PC-3 (cell line): ENCODE data around the gene ATP5IF1. TPM values are rescaled to one million over a fixed set of nuclear protein-coding genes. Genes with fewer than 3 reads are reported as not detected.

Source experiments
- ATAC-seq: fragments of 200-7000 bp; cut with Tn5 transposase; 2 replicates; pipeline ENCODE4 v1.9.1; 2020; ENCODE audit warnings: mild to moderate bottlenecking, moderate library complexity
- BruUV-seq: library from RNA; stranded (reverse); fragments of 400-500 nt; replicated peaks from 2 replicates; lab custom pipeline; 2021; lab: Mats Ljungman, UMichigan
- CTCF ChIA-PET: fragments of 300-600 bp; sonication (Branson Sonifier 250); formaldehyde crosslinking; loops from one replicate; lab custom pipeline; 2022; ENCODE audit warnings: antibody characterized with exemption; lab: Charles Lee
- POLR2A ChIA-PET: fragments of 300-600 bp; sonication (Branson Sonifier 250); formaldehyde crosslinking; loops from one replicate; lab custom pipeline; 2022; ENCODE audit warnings: antibody characterized with exemption; ENCODE audit not compliant: unreplicated experiment; lab: Charles Lee
- DNase-seq: peaks from one replicate; pipeline ENCODE4 v3.0.0-alpha.2; 2015
- H2AFZ ChIP-seq: fragments of 300-600 bp; sonication (generic); 2 replicates; pipeline ENCODE4 v1.6.0; 2016; ENCODE audit warnings: antibody characterized with exemption, low read length
- H3F3A ChIP-seq: fragments of 300-600 bp; sonication (generic); one replicate; pipeline ENCODE4 v1.6.0; 2017; ENCODE audit warnings: antibody characterized with exemption, low read length, control low read depth, mild to moderate bottlenecking; ENCODE audit not compliant: unreplicated experiment
- H3K27ac ChIP-seq: fragments of 300-600 bp; sonication (generic); 2 replicates; pipeline ENCODE4 v1.5.1; 2016; ENCODE audit warnings: mild to moderate bottlenecking, low read length
- H3K27me3 ChIP-seq: fragments of 300-600 bp; sonication (generic); 2 replicates; pipeline ENCODE4 v1.6.1; 2016; ENCODE audit warnings: low read length, mixed read lengths
- H3K36me3 ChIP-seq: fragments of 300-600 bp; sonication (generic); 2 replicates; pipeline ENCODE4 v1.6.1; 2016; ENCODE audit warnings: low read depth, mixed run types, low read length, mixed read lengths
- H3K4me1 ChIP-seq: fragments of 300-600 bp; sonication (generic); 2 replicates; pipeline ENCODE4 v1.5.1; 2016; ENCODE audit warnings: low read length; ENCODE audit not compliant: insufficient read depth
- H3K4me2 ChIP-seq: fragments of 300-600 bp; sonication (generic); 2 replicates; pipeline ENCODE4 v1.6.0; 2016; ENCODE audit warnings: low read length
- H3K4me3 ChIP-seq: fragments of 300-600 bp; sonication (generic); 2 replicates; pipeline ENCODE4 v1.5.1; 2016; ENCODE audit warnings: mild to moderate bottlenecking, low read length, mixed read lengths
- H3K79me2 ChIP-seq: fragments of 300-600 bp; sonication (generic); 2 replicates; pipeline ENCODE4 v1.6.1; 2017; ENCODE audit warnings: low read length, mixed read lengths
- H3K9ac ChIP-seq: fragments of 300-600 bp; sonication (generic); 2 replicates; pipeline ENCODE4 v1.6.0; 2016; ENCODE audit warnings: mild to moderate bottlenecking, low read length
- H3K9me2 ChIP-seq: fragments of 300-600 bp; sonication (generic); replicated peaks from 2 replicates; pipeline ENCODE4 v1.6.1; 2016; ENCODE audit warnings: mixed run types, low read length, mixed read lengths
- H3K9me3 ChIP-seq: fragments of 300-600 bp; sonication (generic); 2 replicates; pipeline ENCODE4 v1.6.1; 2016; ENCODE audit warnings: low read length, mixed read lengths
- H4K20me1 ChIP-seq: fragments of 300-600 bp; sonication (generic); 2 replicates; pipeline ENCODE4 v1.6.1; 2016; ENCODE audit warnings: low read length, mixed read lengths
- CTCF ChIP-seq: fragments of 300-600 bp; sonication (generic); conservative IDR thresholded peaks from 2 replicates; pipeline ENCODE4 v1.5.1; 2017; ENCODE audit warnings: antibody characterized with exemption, low read depth, mild to moderate bottlenecking, low read length
- EZH2 ChIP-seq: fragments of 300-600 bp; sonication (generic); IDR thresholded peaks from one replicate; pipeline ENCODE4 v1.6.1; 2017; ENCODE audit warnings: antibody characterized with exemption, mild to moderate bottlenecking, low read length; ENCODE audit not compliant: unreplicated experiment
- EZH2phosphoT487 ChIP-seq: fragments of 300-600 bp; sonication (generic); IDR thresholded peaks from 2 replicates; pipeline ENCODE4 v1.6.1; 2018; ENCODE audit warnings: mild to moderate bottlenecking, antibody characterized with exemption, low read length, borderline replicate concordance
- intact Hi-C: fragments of 100-400 bp; cut with micrococcal nuclease; formaldehyde crosslinking; loops from 2 replicates; pipeline ENCODE4 v1.9.0; 2023
- total RNA-seq: library from RNA; depleted of rRNA; stranded (reverse); fragments of >200 nt; gene quantifications from 2 replicates; pipeline ENCODE4 v1.2.3, GENCODE V29; 2014

ATP5IF1 gene
- total RNA-seq, 1 experiment from 2014 or later, result 364 TPM

GRCh38 chr1:28197682-28198415 is 38.1 kb upstream of the ATP5IF1 start:
- no peak overlapping the region for H3K27ac ChIP-seq
- ChIA-PET POLR2A (no interaction called here), CTCF (no interaction called here)
- intact Hi-C loops, result no loop called here
- no peaks in the 10 kb centered on the region for H3K9me2 ChIP-seq
- no peaks in the 10 kb centered on the region for H4K20me1 ChIP-seq
- no TSS peak for BruUV-seq
- H3K9ac ChIP-seq, result no peak overlapping the region
- ATAC-seq, result no peak
- H3K4me2 ChIP-seq, result no peak overlapping the region
- H3K27me3 ChIP-seq, result no peaks in the 10 kb centered on the region
- peaks cover 11% of the 10 kb centered on the region for H3K4me1 ChIP-seq
- DNase-seq, result no peak
- H3K36me3 ChIP-seq, result peaks cover 25% of the 10 kb centered on the region; the same call in 1 of the 2 replicates
- no peak overlapping the region for H2AFZ ChIP-seq
- H3F3A ChIP-seq, result no peaks in the 10 kb centered on the region
- no peaks in the 10 kb centered on the region for H3K79me2 ChIP-seq
- no peaks in the 10 kb centered on the region for H3K9me3 ChIP-seq
- H3K4me3 ChIP-seq, result no peak overlapping the region
- TF ChIP-seq EZH2phosphoT487, result no peak
- TF ChIP-seq CTCF, result no peak
- TF ChIP-seq EZH2, result no peak

GRCh38 chr1:28199328-28200233 is 36.3 kb upstream of the ATP5IF1 start:
- BruUV-seq, result no TSS peak
- Histone ChIP-seq H3K9me3 (no peaks in the 10 kb centered on the region), H3K9ac (no peak overlapping the region), H3F3A (no peaks in the 10 kb centered on the region), H3K9me2 (no peaks in the 10 kb centered on the region), H2AFZ (no peak overlapping the region), H3K79me2 (no peaks in the 10 kb centered on the region), H3K4me1 (no peaks in the 10 kb centered on the region), H3K4me2 (no peak overlapping the region), H3K27me3 (no peaks in the 10 kb centered on the region), H3K27ac (no peak overlapping the region), H3K36me3 (peaks cover 39% of the 10 kb centered on the region), H4K20me1 (no peaks in the 10 kb centered on the region), H3K4me3 (no peak overlapping the region)
- TF ChIP-seq CTCF, result no peak
- TF ChIP-seq EZH2phosphoT487, result no peak
- TF ChIP-seq EZH2, result no peak
- CTCF ChIA-PET, result no interaction called here
- intact Hi-C loops, result loop anchor here (10.0 kb wide), 1 partner anchor 345 kb away; no protein-coding TSS in a partner anchor
- DNase-seq (no peak), ATAC-seq (no peak)
- POLR2A ChIA-PET, result no interaction called here
